Measurements from ENCODE around the gene PCED1B. TPM values are rescaled to one million over a fixed set of nuclear protein-coding genes. Genes with fewer than 3 reads are reported as not detected.
A peak's percentile ranks its signal among the peaks of the same experiment; 100 is the strongest.

The PCED1B gene
- total RNA-seq, 1 donor from 2014 or later = 3.1 TPM

DNA sequence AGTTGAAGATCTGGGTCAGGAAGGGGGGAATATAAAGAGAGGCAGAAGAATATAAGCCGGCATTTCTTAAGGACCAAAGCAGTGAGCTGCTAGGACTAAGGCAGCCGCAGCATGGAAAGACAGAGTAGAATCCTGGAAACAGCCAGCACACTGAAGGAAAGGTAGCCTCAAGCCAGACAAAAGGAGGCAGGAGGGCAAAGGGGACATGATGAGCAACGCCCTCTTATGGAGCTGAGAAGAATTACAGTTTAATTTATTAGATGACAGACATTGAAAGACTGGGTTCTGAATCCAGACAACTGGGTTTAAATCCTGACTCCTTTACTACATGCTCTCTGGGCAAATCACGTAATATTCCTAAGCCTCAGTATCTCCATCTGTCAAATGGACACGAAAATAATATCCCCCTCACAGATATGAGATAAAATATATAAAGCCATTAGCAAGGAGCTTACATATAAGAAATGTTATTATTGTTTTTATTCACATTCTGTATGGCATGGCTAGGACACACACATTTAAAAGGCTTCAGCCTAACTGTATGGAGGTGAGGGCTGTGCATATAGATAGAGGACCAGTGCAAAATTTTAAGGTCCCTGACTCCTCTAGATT lies 8.1 kb upstream of the PCED1B start:
- Mint-ChIP-seq H3K4me1 (peaks cover 19% of the 10 kb centered on the region), H3K27ac (no peak overlapping the region), H3K36me3 (no peaks in the 10 kb centered on the region), H3K4me3 (no peak overlapping the region), H3K9me3 (no peaks in the 10 kb centered on the region), H3K27me3 (ENCODE audit: insufficient read depth, low read depth) (no peaks in the 10 kb centered on the region)
- Histone ChIP-seq H3F3A (ENCODE audit: low read depth) (peaks cover 16% of the 10 kb centered on the region), H2AFZ (replicated peaks) (no peak overlapping the region), H3K4me1 (peaks cover 15% of the 10 kb centered on the region), H3K4me2 (no peak overlapping the region), H3K36me3 (no peaks in the 10 kb centered on the region), H3K9ac (no peak overlapping the region), H3K79me2 (ENCODE audit: low read depth) (no peaks in the 10 kb centered on the region), H3K27me3 (no peaks in the 10 kb centered on the region), H3K4me3 (no peak overlapping the region), H3K27ac (no peak overlapping the region), H3K9me3 (ENCODE audit: low read depth) (no peaks in the 10 kb centered on the region), H4K20me1 (ENCODE audit: low read depth) (no peaks in the 10 kb centered on the region)
- TF ChIP-seq, protein P1, sequence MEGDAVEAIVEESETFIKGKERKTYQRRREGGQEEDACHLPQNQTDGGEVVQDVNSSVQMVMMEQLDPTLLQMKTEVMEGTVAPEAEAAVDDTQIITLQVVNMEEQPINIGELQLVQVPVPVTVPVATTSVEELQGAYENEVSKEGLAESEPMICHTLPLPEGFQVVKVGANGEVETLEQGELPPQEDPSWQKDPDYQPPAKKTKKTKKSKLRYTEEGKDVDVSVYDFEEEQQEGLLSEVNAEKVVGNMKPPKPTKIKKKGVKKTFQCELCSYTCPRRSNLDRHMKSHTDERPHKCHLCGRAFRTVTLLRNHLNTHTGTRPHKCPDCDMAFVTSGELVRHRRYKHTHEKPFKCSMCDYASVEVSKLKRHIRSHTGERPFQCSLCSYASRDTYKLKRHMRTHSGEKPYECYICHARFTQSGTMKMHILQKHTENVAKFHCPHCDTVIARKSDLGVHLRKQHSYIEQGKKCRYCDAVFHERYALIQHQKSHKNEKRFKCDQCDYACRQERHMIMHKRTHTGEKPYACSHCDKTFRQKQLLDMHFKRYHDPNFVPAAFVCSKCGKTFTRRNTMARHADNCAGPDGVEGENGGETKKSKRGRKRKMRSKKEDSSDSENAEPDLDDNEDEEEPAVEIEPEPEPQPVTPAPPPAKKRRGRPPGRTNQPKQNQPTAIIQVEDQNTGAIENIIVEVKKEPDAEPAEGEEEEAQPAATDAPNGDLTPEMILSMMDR (IDR thresholded peaks at IDR 0.05) = peak; percentile 68
- TF ChIP-seq EZH2 (IDR thresholded peaks at IDR 0.05) (no peak), EZH2phosphoT487 (IDR thresholded peaks at IDR 0.05) (no peak)
- peak; percentile 76 for DNase-seq (ENCODE audit: low spot score)

GRCh38 chr12:47073951-47074350 lies 5.5 kb upstream of the PCED1B start:
- Histone ChIP-seq H3K36me3 (no peaks in the 10 kb centered on the region), H3K4me1 (peaks cover 7% of the 10 kb centered on the region), H2AFZ (replicated peaks) (no peak overlapping the region), H3K9ac (no peak overlapping the region), H3K4me2 (no peak overlapping the region), H3K27ac (no peak overlapping the region), H3K79me2 (ENCODE audit: low read depth) (no peaks in the 10 kb centered on the region), H3K27me3 (peaks cover 23% of the 10 kb centered on the region), H3F3A (ENCODE audit: low read depth) (peaks cover 3% of the 10 kb centered on the region), H3K9me3 (ENCODE audit: low read depth) (no peaks in the 10 kb centered on the region), H4K20me1 (ENCODE audit: low read depth) (no peaks in the 10 kb centered on the region), H3K4me3 (no peak overlapping the region)
- H3K4me1 Mint-ChIP-seq = peaks cover 2% of the 10 kb centered on the region
- DNase-seq (ENCODE audit: low spot score) = no peak
- H3K36me3 Mint-ChIP-seq = no peaks in the 10 kb centered on the region
- H3K4me3 Mint-ChIP-seq = no peak overlapping the region
- no peaks in the 10 kb centered on the region for H3K9me3 Mint-ChIP-seq
- H3K27ac Mint-ChIP-seq = no peak overlapping the region
- no peak for TF ChIP-seq EZH2 (IDR thresholded peaks at IDR 0.05)
- TF ChIP-seq, protein P1 (IDR thresholded peaks at IDR 0.05) = no peak
- no peak for TF ChIP-seq EZH2phosphoT487 (IDR thresholded peaks at IDR 0.05)
- H3K27me3 Mint-ChIP-seq (ENCODE audit: insufficient read depth, low read depth) = peaks cover 2% of the 10 kb centered on the region

DNA sequence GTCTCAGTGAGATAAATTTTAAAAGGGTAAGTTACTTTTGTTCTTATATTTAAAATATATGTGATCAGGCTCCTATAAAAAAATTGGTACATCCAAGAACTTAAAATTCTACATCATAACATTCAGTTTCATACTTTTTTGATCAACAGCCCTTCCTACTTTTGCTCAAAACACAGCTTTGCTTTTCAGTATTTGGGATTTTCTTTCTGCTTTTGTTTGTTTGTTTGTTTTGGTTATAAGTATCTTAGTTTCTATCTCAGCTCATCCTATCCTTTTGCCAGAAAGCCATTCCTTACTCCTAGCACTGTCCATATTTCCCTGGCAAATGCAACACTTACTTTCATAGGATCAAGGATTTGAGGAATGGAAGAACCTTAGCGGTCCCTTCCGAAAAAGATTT lies 4.7 kb upstream of the PCED1B start:
- no peaks in the 10 kb centered on the region for H3K36me3 Mint-ChIP-seq
- H3K4me3 Mint-ChIP-seq = no peak overlapping the region

More for the DNA sequence above, 4.7 kb upstream of the PCED1B start:
- no peaks in the 10 kb centered on the region for H3K9me3 Mint-ChIP-seq
- Histone ChIP-seq H3K27me3 (peaks cover 30% of the 10 kb centered on the region), H3K4me3 (no peak overlapping the region), H3F3A (ENCODE audit: low read depth) (no peaks in the 10 kb centered on the region), H3K27ac (no peak overlapping the region), H2AFZ (replicated peaks) (no peak overlapping the region), H3K9ac (no peak overlapping the region), H3K4me2 (no peak overlapping the region), H3K79me2 (ENCODE audit: low read depth) (no peaks in the 10 kb centered on the region), H4K20me1 (ENCODE audit: low read depth) (no peaks in the 10 kb centered on the region), H3K9me3 (ENCODE audit: low read depth) (no peaks in the 10 kb centered on the region), H3K36me3 (no peaks in the 10 kb centered on the region), H3K4me1 (peaks cover 9% of the 10 kb centered on the region)
- H3K27ac Mint-ChIP-seq = no peak overlapping the region
- H3K27me3 Mint-ChIP-seq (ENCODE audit: insufficient read depth, low read depth) = peaks cover 5% of the 10 kb centered on the region
- TF ChIP-seq, protein P1 (IDR thresholded peaks at IDR 0.05) = no peak
- TF ChIP-seq EZH2phosphoT487 (IDR thresholded peaks at IDR 0.05) (no peak), EZH2 (IDR thresholded peaks at IDR 0.05) (no peak)
- DNase-seq (ENCODE audit: low spot score) = no peak
- H3K4me1 Mint-ChIP-seq = peaks cover 6% of the 10 kb centered on the region

Data from neural progenitor cell (in vitro differentiated cells).